GM11168 (cell line): ENCODE results near the gene RGS3.
"Not testable (repeated sequence)": the region's sequence is repeated elsewhere in the genome, so short reads cannot be mapped to it uniquely, and the experiment has no call there.

Experiments
- in situ Hi-C: fragments of 300-500 bp; cut with MboI; formaldehyde crosslinking; loops from one replicate; pipeline ENCODE4 v1.12.0; 2022; ENCODE audit warnings: low sequenced_read_pairs; ENCODE audit not compliant: unreplicated experiment

Gene RGS3

GRCh38 chr9:113541019-113541900 lies 77.7 kb downstream of the RGS3 start:
- in situ Hi-C loops, result no loop called here

- in situ Hi-C loops, result no loop called here
Measured at GRCh38 chr9:113542006-113542405, 78.5 kb downstream of the RGS3 start.

- in situ Hi-C loops, result no loop called here
Measured at GRCh38 chr9:113542741-113543140, 79.2 kb downstream of the RGS3 start.

- in situ Hi-C loops, result no loop called here
Measured at GRCh38 chr9:113543296-113543981, 79.9 kb downstream of the RGS3 start.

GRCh38 chr9:113543982-113544303 lies 80.4 kb downstream of the RGS3 start:
- in situ Hi-C loops, result no loop called here

GRCh38 chr9:113545068-113545467 lies 81.5 kb downstream of the RGS3 start:
- in situ Hi-C loops, result no loop called here

GRCh38 chr9:113546566-113546965 lies 83.0 kb downstream of the RGS3 start:
- in situ Hi-C loops, result no loop called here

- in situ Hi-C loops, result no loop called here
Measured at GRCh38 chr9:113547501-113547900, 84.0 kb downstream of the RGS3 start.

- in situ Hi-C loops, result no loop called here
Measured at GRCh38 chr9:113548221-113549041, 84.9 kb downstream of the RGS3 start.

- in situ Hi-C loops, result not testable (repeated sequence)
Measured at GRCh38 chr9:113549892-113550291, 86.4 kb downstream of the RGS3 start.

GRCh38 chr9:113556877-113557593 lies 93.5 kb downstream of the RGS3 start:
- in situ Hi-C loops, result no loop called here

- in situ Hi-C loops, result no loop called here
Measured at GRCh38 chr9:113558632-113559502, 95.3 kb downstream of the RGS3 start.

- in situ Hi-C loops, result no loop called here
Measured at GRCh38 chr9:113559834-113560800, 96.6 kb downstream of the RGS3 start.

GRCh38 chr9:113562653-113563381 lies 99.3 kb downstream of the RGS3 start:
- in situ Hi-C loops, result no loop called here

- in situ Hi-C loops, result no loop called here
Measured at GRCh38 chr9:113563826-113564497, 100.4 kb downstream of the RGS3 start.

GRCh38 chr9:113564498-113565237 lies 101.1 kb downstream of the RGS3 start:
- in situ Hi-C loops, result no loop called here
